ENCODE measurements around the gene NOVA2.

Gene NOVA2, protein sequence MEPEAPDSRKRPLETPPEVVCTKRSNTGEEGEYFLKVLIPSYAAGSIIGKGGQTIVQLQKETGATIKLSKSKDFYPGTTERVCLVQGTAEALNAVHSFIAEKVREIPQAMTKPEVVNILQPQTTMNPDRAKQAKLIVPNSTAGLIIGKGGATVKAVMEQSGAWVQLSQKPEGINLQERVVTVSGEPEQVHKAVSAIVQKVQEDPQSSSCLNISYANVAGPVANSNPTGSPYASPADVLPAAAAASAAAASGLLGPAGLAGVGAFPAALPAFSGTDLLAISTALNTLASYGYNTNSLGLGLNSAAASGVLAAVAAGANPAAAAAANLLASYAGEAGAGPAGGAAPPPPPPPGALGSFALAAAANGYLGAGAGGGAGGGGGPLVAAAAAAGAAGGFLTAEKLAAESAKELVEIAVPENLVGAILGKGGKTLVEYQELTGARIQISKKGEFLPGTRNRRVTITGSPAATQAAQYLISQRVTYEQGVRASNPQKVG

DNA sequence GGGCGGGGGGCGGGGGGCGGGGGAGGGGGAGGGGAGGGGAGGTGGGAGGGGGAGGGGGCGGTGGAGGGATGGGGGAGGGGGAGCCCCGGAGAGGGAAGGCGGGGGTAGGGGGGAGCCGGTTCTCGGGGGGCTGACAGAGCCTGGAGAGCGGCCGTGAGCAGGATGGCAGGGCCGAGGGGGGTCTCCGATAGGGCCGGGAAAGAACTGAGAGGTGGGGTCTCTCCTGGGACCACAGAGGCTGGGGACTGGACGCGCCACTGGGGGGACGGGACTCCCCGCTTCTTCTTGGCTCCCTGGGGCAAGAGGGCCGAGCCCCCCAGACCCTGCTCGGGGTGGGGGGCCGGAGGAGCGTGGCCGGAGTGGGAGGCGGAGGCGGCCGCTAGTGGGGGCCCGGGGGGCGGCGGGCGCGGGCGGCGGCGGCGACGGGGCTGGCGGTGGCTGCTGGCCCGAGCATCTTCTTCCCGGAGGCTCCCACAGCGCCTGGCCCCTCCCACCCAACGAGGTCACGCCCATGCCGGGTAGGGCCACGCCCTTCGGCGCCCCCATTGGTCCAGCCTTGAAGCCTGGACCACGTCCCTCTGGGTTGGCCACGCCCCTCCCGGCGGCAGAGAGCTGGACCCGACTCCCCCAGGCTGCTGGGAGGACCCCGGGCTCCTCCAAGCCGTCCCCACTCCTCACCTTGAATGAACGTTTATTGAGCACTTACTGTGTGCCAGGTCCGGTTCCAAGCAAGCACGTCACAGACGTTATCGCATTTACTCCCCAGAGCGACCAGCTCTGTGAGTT is at the start of gene NOVA2:
Gene NOVA2 (minus strand): TSS at position 313 of the 786 bp plus-strand sequence. CDS start 514 bp downstream, outside the sequence.
- peak; percentile 77 for DNase-seq (ENCODE audit: low spot score)

DNA sequence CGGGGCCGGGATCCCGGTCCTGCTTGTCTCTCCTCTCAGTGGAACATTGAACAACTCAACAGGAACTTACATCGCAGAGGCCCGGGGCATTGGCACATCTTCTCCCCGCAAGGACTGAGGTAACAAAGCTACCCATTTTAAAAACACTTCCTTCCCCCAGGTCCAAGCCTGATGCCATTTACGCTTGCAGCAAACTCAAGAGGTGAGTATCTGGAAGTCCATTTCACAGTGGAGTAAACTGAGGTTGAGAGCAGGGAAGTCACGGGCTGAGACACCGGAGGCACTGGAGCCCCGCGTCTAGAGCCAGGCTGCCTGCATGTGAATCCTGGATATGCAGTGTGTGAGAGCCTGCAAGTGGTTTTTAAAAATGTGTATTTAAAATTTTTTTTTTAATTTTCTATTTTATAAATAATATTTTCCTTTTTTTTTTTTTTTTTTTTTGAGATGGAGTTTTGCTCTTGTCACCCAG is 49.7 kb upstream of the NOVA2 start:
- DNase-seq (ENCODE audit: low spot score), result no peak

DNA sequence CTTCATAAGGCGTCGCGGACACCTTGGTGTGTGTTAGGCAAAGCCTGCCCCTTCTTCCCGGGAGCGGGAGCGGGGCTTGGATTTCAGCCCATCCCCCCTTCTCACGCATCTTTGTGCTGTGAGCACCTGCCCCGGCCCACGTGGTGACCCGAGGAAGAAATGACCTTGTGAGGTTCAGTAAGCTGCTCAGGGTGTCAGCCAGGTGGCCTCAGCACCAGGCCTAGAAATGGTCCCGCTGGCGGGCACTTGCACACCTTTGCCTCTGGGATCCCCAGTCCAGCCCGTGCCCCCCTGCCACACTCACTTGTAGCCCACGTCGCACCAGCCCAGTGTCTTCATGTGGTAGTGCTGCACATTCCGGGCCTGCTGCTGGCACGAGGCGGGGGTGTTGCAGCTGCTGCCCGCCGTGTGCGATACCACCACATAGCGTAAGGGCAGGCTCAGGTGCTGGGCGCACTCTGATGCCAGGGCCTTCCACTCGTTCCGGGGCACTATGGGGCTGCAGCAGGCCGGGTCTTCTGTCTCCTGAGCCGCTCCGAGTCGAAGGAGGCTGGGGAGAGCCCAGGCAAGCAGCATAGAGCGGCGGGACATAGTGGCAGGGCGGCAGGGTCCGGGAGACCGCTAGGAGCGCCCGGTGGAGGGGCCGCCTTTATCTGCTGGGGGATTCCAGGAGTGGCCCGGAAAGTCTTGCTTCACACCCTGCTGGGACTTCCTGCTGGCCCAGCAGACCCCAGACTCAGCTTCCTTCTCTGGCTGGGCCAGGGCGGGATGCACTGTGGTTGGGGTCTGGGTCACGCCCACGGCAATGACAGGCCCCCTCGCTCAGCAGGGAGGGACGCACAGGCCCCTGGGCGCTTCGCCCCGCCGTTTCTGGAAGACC is 49.0 kb upstream of the NOVA2 start, which contains the start of gene PGLYRP1:
Gene PGLYRP1 (minus strand): TSS at position 623 of the 880 bp plus-strand sequence. CDS start 32 bp downstream, at position 591.
- no peak for DNase-seq (ENCODE audit: low spot score)

- no peak for DNase-seq (ENCODE audit: low spot score)
Measured at GRCh38 chr19:46022061-46022430, 48.4 kb upstream of the NOVA2 start.

DNA sequence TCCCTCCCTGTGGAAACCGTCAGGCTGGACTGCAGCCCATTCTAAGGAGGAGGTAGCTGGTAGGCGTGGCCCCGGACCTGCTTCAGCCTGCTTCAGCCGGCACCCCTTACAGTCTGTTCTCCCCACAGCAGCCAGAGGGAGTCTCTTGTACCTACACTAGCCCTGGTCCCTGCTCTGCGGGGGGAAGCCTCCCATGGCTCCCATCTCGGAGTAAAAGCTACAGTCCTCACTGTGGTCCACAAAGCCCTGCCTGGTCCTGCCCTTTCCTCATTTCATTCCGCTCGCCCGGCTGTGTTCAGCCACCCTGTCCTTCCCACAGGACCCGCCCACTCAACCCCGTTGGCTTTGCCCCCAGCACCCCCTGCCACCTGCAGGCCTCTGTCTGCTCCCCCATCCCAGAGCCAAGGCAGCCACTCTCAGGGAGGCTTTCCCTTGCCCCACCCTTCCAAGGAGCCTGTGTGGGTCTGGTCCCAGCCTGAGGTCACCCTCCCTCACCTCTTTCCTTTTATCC is 47.9 kb upstream of the NOVA2 start:
- no peak for DNase-seq (ENCODE audit: low spot score)

GRCh38 chr19:46020819-46021125 is 47.1 kb upstream of the NOVA2 start:
- DNase-seq (ENCODE audit: low spot score), result no peak

GRCh38 chr19:46019270-46019669 is 45.6 kb upstream of the NOVA2 start:
- DNase-seq (ENCODE audit: low spot score), result no peak

GRCh38 chr19:46018729-46019251 is 45.1 kb upstream of the NOVA2 start:
- no peak for DNase-seq (ENCODE audit: low spot score)

DNA sequence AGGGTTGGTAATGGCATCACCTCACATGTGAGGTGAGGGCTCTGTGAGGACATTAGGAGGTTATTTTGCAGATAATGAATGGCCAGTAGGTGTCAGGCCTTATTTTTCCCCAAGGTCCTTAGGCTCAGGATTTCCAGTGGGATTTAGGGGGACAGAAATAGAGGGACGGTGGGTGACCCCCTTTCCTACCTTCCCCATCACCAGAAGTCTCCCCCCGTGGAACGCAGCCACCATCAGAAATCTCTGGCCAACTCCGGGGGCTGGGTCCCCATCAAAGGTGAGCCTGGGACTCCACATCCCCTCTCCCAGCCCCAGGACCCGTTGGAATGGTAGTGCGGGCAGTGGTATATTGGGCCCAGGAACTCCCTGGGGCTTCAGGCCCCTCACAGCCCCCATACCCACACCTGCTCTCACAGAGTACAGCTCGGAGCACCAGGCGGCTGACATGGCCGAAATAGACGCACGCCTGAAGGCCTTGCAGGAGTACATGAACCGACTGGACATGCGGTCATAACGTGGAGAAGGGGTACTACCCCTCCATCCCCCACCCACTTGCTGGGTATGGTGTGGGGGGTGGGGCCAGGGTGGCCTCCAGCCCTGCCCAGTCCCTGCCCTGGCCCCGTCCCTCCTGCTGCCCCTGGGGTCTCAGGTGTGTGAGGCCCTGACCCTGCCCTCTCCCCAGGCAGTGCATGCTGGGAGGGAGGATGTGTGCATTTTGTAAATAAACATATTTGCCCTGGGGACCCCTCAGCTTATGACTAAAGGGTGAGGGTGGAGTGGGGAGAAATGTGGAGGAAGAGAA is 44.4 kb upstream of the NOVA2 start:
- no peak for DNase-seq (ENCODE audit: low spot score)

- no peak for DNase-seq (ENCODE audit: low spot score)
Measured at GRCh38 chr19:46017095-46017429, 43.4 kb upstream of the NOVA2 start.

GRCh38 chr19:46016426-46017094 is 42.9 kb upstream of the NOVA2 start:
- DNase-seq (ENCODE audit: low spot score), result peak; percentile 95

DNA sequence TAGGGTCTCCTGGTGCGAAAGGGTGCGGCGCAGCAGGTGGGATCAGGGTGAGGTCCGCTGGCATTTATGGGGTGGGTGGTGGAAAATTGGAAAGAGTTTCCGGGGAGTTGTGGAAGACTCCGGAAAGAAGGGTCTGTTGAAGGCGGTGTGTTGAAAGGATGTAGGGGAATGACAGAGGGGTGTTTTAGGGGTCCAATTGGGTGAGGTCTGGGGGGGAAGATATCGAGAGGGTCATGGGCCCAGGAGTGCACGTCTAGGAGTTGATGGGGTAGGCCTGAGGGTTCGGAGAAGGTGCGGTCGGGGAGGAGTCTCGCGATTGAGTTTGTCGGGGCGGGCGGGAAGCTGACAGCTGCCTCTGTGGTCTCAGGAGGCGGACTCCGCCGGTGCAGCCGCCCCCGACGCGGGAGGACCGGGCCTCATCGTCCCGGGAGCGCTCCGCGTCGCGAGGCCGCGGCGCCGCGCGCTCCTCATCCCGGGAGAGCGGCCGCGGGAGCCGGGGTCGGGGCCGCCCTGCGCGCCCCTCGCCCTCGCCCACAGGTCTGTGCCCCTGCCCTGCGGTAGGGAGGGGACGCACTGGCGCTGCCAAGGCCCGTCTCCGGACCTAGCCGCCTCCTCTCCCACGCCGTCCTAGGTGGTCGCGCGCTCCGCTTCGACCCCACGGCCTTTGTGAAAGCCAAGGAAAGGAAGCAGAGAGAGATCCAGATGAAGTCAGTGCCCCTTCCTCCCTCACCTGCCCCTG is 42.2 kb upstream of the NOVA2 start:
- DNase-seq (ENCODE audit: low spot score), result no peak

DNA sequence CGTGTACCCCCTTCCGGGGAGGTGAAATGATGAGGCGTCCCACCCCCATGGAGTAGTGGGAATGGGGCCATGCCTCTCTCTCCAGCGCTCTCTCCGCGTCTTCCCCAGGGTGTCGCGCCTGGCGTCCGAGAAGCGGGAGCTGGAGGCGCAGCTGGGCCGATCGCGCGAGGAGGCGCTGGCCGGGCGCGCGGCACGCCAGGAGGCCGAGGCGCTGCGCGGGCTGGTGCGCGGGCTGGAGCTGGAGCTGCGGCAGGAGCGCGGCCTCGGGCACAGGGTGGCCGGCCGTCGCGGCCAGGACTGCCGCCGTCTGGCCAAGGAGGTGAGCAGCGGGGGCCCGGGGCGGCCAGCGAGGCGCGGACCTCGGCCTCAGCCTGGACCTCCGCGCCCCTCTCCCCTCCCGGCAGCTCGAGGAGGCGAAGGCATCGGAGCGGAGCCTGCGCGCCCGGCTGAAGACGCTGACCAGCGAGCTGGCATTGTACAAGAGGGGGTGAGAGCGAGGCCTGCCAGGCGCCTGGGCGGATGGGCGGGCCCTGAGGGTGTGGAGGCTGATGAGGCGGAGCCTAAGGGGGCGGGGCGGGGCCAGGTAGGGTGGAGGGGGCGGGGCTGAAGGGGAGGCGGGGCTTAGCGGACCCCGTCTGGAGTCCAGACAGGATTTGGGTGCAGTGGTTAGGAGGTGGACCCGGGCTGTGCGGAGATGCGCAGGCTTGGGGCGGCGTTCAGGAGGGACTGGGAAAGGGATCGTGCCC is 41.4 kb upstream of the NOVA2 start:
- DNase-seq (ENCODE audit: low spot score), result peak; percentile 57

- no peak for DNase-seq (ENCODE audit: low spot score)
Measured at GRCh38 chr19:46014534-46014933, 40.9 kb upstream of the NOVA2 start.

DNA sequence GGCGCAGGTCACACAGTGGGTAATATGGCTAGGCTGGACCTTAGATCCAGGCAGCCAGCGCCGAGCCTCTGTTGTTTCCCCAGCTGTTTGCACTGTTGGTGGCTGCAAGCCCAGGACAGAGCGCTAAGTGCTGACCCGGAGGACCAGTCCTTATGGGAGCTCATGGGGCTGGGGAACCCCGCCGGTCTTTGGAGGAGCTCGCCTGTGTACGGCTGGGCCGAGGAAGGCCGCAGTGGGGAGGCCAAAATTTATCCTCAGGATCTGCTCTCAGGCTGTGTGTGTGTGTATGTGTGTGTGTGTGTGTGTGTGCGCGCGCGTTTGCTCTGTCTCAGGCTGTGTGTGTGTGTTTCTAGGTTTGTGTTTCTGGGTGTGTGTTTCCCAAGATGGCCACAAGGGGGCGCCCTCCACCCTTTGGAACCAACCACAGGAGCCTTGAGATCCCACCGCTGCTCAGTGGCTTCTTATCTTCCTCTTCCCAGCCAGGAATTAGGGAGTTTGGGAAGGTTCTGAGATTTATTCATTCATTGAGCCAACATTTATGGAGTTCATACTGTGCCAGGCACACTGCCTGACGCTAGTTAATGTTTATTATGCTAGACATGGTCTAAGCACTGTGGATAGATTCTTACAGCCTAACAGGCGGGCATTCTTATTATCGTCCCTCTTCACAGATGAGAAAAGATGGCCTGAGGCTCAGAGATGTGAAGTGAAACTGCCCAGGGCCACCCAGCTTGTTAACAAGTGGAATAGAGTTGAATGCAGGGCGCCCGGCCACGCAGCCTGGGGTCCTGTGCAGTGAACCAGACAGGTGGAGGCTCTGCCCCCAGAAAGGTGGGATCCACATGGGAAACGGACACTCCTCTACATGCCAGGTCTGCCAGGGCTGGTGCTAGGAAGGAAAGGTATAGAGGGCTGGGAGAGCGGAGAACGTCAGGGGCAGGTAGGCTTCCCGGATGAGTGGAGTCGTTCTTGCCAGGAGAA is 36.2 kb upstream of the NOVA2 start:
- DNase-seq (ENCODE audit: low spot score), result peak; percentile 82

- DNase-seq (ENCODE audit: low spot score), result no peak
Measured at GRCh38 chr19:46006411-46006810, 32.7 kb upstream of the NOVA2 start.

DNA sequence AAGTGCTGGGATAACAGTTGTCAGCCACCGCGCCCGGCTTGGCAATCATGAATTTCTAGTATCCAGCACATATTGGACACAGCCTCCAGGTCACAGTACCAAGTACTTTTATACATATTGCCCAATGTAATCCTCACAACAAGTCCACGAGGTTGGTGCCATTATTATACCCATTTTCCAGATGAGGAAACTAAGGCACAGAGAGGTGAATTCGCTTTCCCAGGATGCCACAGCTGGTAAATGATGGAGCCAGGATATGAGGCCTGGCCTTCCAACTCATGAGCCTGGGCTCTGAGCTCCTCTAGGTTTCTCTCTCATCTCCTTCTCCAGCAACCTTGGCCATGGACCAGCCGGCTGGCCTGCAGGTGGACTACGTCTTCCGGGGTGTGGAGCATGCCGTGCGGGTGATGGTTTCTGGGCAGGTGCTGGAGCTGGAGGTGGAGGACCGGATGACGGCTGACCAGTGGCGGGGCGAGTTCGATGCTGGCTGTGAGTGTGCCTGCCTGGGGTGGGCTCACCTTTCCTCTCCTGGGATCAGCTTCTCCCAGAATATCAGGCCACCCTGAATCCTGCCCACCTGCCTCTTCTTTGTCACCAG is 29.1 kb upstream of the NOVA2 start:
- DNase-seq (ENCODE audit: low spot score), result no peak

Measured in GM03348 (cell line).